ENCODE data around the gene KATNA1.

KATNA1 gene

DNA sequence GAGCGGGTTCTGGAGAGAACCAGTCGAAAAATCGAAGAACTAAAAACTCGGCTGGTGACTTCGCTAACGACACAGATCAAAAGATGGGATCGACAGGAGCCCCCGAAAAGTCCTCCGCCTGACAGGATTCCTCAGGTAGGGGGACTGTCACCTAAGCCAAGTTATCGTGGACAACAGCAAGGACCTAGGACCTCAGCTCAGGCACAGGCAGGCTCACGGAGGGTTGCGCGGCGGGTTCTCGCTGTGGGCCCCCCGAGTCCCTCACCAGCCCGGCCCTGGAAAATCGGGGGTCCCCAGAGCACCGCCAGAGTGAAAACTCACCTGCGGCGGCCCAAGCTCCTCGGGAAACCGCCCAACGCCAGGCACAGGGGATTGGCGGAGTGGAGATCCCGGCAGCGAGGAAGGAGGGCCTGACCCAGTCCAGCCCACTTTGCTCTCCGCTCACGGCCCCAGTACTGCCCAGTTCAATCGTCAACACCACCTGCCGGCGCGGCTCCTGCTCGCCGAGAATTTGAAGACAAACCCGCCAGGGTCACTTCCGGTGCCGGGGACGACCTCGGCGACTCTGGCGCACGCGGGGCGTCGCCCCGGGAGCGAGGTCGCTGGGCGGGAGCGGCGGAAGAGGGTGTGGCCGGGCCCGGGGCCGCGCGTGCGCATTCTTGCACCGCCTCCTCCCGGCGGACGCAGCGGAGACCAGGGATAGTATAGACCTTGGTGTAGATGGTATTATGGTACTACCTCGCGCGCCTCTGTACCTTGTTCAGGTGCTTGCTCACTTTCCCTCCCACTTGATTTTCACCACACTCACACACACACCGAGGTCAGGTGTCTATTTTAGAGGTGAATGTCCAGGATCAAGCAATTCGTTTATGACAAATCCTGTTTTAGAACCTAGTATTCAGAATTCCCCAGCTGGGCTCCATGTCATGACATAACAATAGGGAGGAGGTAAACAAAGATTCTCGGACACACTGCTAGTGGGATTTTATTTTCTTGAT lies at the start of gene KATNA1:
Gene KATNA1 (minus strand): TSS at position 567 of the 998 bp plus-strand sequence. CDS start 10,167 bp downstream, outside the sequence.
- TF ChIP-seq GATA2 (IDR thresholded peaks at IDR 0.05; ENCODE audit: low read depth, low read length) (peak; percentile 9; the same call in 1 of the 2 replicates), GATA3 (IDR thresholded peaks at IDR 0.05; ENCODE audit: low read depth, low read length) (no peak)

DNA sequence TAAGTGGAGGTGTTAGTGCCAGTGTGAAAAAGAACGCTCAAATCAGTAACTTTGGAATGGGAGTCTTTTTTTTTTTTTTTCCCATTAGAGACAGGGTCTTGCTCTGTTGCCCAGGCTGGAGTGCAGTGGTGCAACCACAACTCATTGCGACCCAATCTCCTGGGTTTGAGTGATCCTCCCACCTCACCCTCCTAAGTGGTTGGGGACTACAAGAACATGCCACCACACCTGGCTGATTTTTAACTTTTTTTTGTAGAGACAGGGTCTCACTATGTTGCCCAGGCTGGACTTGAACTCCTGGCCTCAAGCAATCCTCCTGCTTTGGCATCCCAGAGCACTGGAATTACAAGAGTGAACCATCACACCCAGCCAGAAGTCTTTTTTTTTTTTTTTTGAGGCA lies 49.7 kb upstream of the KATNA1 start:
- TF ChIP-seq GATA3 (IDR thresholded peaks at IDR 0.05; ENCODE audit: low read depth, low read length): no peak
- no peak for TF ChIP-seq GATA2 (IDR thresholded peaks at IDR 0.05; ENCODE audit: low read depth, low read length)

DNA sequence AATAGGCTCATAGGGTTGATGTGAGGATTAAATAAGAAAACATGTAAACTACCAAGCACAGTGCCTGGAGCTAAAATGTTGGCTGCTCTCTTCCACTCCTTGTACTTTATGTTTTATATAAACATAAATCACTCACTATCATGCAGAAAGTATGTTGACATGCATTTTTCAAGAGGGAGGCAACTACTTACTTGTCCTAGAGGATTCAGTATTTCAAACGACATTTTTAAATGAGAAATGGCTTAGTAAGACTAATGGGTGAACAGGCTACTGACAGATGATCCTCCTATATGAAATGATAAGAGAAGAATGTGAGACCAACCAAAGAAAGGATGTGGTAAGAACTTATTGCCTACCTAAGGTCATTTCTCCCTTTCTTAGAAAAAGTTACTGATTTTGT lies 48.4 kb upstream of the KATNA1 start:
- TF ChIP-seq GATA2 (IDR thresholded peaks at IDR 0.05; ENCODE audit: low read depth, low read length) (no peak), GATA3 (IDR thresholded peaks at IDR 0.05; ENCODE audit: low read depth, low read length) (no peak)

DNA sequence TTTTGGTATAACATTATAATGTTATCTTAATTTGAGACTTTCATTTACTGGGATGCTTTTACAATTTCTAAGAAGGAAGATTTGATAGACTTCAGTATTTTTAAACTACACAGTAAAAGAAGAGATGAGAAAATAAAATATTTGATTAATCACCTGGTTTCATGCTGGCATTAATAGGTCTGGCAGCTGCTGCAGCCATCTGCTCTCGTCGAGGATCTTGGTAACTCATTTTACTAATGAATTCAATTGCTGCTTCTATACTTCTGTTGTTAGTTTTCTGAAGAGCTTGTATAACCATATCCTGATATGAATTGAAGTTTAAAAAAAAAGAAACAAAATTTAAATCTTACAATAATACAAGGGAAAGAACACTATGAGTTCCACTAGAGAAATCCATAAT lies 46.4 kb upstream of the KATNA1 start:
- TF ChIP-seq GATA2 (IDR thresholded peaks at IDR 0.05; ENCODE audit: low read depth, low read length) (no peak), GATA3 (IDR thresholded peaks at IDR 0.05; ENCODE audit: low read depth, low read length) (no peak)

DNA sequence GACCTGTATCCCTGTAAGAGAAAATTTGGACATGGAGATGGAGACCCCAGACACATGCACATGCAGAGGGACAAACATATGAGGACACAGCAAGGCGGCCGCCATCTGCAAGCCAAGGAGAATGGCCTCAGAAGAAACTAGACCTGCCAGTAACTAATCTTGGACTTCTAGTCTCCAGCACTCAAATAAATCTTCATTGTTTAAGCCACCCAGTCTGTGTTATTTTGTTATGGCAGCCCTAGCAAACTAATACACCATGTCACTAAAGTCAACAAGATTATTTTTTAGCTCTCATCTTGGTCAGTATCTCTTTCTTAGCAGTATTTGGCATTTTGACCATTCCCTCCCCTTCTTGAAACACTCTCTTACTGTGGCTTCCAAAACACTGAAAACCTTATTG lies 42.7 kb upstream of the KATNA1 start:
- no peak for TF ChIP-seq GATA3 (IDR thresholded peaks at IDR 0.05; ENCODE audit: low read depth, low read length)
- TF ChIP-seq GATA2 (IDR thresholded peaks at IDR 0.05; ENCODE audit: low read depth, low read length): no peak

DNA sequence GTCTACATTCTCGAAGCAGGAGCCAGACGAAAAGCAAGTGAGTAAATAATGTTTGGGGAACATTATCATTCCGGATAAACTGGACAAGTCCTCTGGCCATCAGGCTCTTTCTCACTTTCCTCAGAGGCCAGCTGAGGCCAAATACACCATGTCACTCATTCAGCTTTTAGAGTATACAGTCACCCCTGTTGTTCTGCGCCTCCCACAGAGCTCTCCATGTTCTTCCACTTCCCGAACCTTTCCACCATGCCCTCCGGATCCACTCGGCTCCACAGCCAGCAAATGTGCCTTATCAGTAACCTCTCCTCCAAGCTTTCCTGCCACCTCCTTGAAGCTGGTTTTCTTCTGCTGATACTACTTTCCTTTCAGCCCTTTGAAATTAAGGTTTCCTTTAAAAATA lies 37.7 kb upstream of the KATNA1 start:
- TF ChIP-seq GATA3 (IDR thresholded peaks at IDR 0.05; ENCODE audit: low read depth, low read length) (no peak), GATA2 (IDR thresholded peaks at IDR 0.05; ENCODE audit: low read depth, low read length) (no peak)

DNA sequence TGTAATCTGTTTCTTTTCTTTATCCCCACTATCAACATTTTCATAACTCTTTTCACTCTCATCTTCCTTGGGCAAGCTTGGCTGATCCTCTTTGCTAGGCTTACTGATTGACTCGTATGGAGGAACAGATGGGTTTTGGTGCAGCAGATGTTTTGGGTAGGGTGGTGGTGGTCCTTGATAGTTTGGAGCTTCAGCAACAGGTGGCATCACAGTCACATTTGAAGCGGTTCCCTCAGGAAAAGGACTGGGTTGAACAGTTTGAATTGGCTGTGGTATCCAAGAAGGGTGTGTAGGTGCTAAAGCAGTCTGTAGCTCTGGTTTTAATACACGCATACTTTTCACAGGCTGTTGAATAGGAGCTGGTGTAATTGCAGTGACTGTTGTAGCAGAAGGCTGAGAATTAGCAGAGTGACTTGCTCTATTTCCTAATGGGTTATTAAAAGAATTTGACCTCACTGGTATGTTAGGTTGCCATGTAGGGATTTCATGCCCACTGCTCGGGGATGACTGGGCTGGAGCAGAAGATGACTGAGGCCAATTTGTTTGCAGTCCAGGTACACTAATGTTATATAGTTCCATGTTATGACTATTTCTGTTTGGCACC lies 34.8 kb upstream of the KATNA1 start:
- TF ChIP-seq GATA3 (IDR thresholded peaks at IDR 0.05; ENCODE audit: low read depth, low read length): no peak
- no peak for TF ChIP-seq GATA2 (IDR thresholded peaks at IDR 0.05; ENCODE audit: low read depth, low read length)

DNA sequence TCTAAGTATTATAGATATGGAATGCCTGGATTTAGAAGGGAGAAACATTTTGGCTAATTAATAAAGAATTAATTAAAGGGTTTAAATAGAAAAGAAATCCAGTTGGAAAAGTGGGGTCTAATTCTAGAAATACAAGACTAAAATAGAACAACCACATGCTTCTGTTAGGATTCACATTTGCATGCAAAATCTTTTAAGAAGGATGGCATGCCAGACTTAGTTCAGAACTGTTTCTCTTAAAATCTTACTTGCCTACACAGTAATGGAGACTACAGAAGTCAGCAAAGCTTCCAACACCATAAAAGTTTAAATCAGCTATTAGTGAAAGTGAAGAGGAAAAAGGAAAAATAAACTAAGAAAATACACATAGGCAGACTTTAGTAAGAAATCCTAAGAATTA lies 32.7 kb upstream of the KATNA1 start:
- no peak for TF ChIP-seq GATA2 (IDR thresholded peaks at IDR 0.05; ENCODE audit: low read depth, low read length)
- no peak for TF ChIP-seq GATA3 (IDR thresholded peaks at IDR 0.05; ENCODE audit: low read depth, low read length)

DNA sequence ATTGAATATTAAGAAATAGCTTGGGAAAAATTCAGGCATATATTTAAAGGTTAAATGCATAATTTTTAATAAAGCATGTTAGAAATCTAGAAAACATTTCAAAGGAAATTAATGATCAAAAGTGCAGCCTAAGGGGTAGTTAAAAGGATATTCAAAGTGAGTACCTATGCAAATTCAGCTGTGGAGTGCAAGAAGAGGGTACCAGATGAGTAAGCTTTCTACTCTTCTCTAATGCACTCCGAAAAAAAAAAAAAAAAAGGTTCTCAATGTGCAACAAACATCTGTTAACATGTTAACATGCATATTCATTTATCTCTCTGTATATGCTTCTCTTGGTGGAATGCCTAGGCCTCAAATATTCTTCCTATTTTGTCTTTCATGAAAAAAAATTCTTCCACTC lies 32.0 kb upstream of the KATNA1 start:
- TF ChIP-seq GATA2 (IDR thresholded peaks at IDR 0.05; ENCODE audit: low read depth, low read length) (no peak), GATA3 (IDR thresholded peaks at IDR 0.05; ENCODE audit: low read depth, low read length) (no peak)

DNA sequence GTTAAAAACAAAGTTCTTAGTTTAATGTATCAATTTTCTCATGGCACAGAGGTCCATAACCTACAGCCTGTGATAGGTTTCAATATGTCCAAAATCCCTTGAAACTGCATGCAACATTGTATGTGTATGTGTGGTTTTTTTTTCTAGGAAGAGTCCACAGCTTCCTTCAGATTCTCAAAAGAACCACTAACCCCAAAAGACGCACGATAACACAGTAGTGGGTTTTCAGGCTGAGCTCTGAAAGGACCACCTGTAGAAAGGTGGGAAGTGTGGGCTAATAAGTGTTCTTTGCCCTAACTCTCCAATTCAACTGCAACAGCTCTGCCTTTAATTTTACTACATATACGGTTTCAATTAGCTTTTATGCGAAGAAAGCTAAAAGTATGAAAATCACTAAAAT lies 11.5 kb upstream of the KATNA1 start:
- TF ChIP-seq GATA2 (IDR thresholded peaks at IDR 0.05; ENCODE audit: low read depth, low read length) (no peak), GATA3 (IDR thresholded peaks at IDR 0.05; ENCODE audit: low read depth, low read length) (no peak)

DNA sequence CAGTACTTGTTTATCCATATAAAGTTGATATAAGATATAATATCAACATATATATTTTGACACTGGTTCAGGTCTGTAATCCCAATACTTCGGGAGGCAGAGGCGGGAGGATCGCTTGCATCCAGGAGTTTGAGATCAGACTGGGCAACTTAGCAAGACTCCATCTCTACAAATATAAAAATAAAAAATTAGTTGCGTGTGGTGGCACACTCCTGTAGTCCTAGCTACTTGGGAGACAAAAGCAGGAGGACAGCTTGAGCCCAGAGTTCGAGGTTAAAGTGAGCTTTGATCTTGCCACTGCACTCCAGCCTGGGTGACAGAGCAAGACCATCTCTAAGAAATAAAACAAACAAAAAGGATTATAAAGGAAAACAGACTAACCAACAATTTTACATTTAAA lies 8.9 kb upstream of the KATNA1 start:
- no peak for TF ChIP-seq GATA3 (IDR thresholded peaks at IDR 0.05; ENCODE audit: low read depth, low read length)

DNA sequence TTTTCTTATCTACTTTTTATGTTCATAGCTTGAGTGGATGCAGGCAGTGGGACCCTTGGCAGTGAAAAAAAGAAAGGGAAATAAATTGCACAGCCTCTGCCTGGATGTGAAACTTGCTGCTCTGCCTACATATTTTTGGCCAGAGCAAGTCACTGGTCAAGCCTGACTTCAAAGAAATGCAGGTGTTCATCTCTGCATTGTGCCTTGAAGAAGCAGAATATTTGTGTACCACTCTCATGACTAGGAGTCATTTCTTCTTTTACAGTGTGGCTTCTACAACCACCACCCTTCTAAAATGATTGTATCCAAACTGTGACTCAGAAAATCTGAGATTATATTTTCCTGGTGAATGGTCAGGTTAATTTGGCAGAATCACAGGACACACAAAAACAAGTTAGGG lies 2.5 kb upstream of the KATNA1 start:
- TF ChIP-seq GATA3 (IDR thresholded peaks at IDR 0.05; ENCODE audit: low read depth, low read length): no peak
- TF ChIP-seq GATA2 (IDR thresholded peaks at IDR 0.05; ENCODE audit: low read depth, low read length): no peak

DNA sequence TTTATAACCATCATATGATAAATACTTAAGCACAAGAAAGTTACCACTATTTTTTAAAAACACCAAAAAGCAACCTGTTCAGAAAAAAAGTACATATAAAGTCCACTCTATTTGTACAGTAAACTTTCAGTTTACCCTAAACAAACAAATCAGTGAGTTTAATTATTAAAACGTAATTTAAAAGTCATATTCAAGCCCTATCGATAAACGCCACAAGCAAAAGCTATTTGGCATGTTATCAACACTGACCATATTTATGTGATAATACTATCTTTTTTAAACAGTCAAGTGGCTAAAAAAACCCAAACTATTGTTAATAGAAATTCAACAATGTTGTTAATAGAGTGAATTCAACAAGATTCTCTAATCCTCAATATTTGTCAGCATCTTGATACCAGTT lies 1.9 kb downstream of the KATNA1 start:
- TF ChIP-seq GATA2 (IDR thresholded peaks at IDR 0.05; ENCODE audit: low read depth, low read length) (no peak), GATA3 (IDR thresholded peaks at IDR 0.05; ENCODE audit: low read depth, low read length) (no peak)

DNA sequence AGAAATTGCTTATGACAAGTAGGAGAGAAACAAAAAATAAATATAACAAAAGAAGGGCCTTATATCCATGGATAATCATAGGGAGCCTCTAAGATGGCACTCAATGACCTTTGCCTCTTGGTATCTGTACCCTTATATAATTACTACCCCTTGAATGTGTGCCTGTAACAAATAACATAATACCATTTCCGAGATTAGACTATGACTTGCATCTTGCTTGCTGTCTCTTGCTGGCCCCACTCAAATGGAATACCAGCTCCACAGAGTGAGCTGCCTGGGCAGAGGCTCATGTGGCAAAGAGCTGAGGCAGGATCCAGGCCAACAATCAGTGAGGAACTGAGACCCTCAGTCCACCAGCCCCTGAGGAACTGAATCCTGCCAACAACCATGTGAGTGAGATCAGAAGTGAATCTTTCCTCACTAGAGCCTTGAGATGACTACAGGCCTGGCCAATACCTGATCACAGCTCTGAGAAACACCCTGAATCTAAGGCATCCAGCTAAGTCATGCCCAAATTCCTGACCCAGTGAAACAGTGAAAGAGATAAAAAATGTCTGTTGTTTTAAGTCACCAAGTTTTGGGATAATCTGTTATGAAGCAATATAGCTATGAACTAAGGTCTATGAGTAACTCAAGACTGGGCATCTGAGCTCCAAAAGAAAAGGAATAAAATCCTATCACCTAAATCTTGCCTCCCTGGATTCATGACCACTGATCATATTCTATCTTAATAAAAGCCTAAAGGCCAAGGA lies 5.5 kb downstream of the KATNA1 start:
- TF ChIP-seq GATA2 (IDR thresholded peaks at IDR 0.05; ENCODE audit: low read depth, low read length) (no peak), GATA3 (IDR thresholded peaks at IDR 0.05; ENCODE audit: low read depth, low read length) (no peak)

Measured in SH-SY5Y (cell line).